Measurements from ENCODE around the gene SMAP1. TPM values are rescaled to one million over a fixed set of nuclear protein-coding genes. Genes with fewer than 3 reads are reported as not detected.

Gene SMAP1
- total RNA-seq, 1 experiment from 2014 or later, result 3.5 TPM

DNA sequence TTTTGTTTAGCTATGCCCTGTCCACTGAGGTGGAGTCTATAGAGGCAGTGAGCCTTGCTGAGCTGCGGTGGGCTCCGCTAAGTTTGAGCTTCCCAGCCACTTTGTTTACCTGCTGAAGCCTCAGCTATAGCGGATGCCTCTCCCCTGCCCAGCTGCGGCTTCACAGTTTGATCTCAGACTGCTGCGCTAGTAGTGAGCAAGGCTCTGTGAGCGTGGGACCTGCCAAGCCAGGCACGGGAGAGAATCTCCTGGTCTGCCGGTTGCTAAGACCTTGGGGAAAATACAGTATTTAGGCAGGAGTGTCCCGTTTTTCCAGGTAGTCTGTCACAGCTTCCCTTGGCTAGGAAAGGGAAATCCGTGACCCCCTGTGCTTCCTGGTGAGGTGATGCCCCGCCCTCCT, 138.4 kb downstream of the SMAP1 start:
- H3K79me2 ChIP-seq (ENCODE audit: insufficient read depth, low read length), result no peaks in the 10 kb centered on the region
- no peak for ATAC-seq

More for the DNA sequence above, 138.4 kb downstream of the SMAP1 start:
- Histone ChIP-seq H3K27me3 (ENCODE audit: insufficient read depth, low read length) (no peaks in the 10 kb centered on the region), H3K9ac (ENCODE audit: low read length) (no peak overlapping the region), H3K4me3 (replicated peaks in 1 of 2; ENCODE audit: low read depth in 1 of 2, low read length in 2 of 2) (no peak overlapping the region), H2AFZ (ENCODE audit: low read depth, low read length, poor library complexity, severe bottlenecking) (no peak overlapping the region), H3K4me1 (ENCODE audit: control insufficient read depth in 1 of 2, insufficient read depth in 2 of 2, low read length in 2 of 2) (no peaks in the 10 kb centered on the region), H3K36me3 (ENCODE audit: control insufficient read depth in 1 of 2, insufficient read depth in 2 of 2, low read length in 2 of 2) (no peaks in the 10 kb centered on the region), H4K20me1 (ENCODE audit: insufficient read depth) (no peaks in the 10 kb centered on the region), H3K9me2 (ENCODE audit: insufficient read depth) (no peaks in the 10 kb centered on the region), H3K4me2 (ENCODE audit: low read length) (no peak overlapping the region), H3K27ac (ENCODE audit: low read depth, low read length) (no peak overlapping the region), H3K9me3 (ENCODE audit: control insufficient read depth in 1 of 2, insufficient read depth in 1 of 2, low read depth in 1 of 2, low read length in 2 of 2) (no peaks in the 10 kb centered on the region)
- ChIA-PET RAD21 (ENCODE audit: low non-redundant PET in 1 of 2, low total read pairs in 2 of 2, uncharacterized antibody in 2 of 2, unreplicated experiment in 2 of 2) (no interaction called here), POLR2A (no interaction called here), CTCF (no interaction called here)
- no TSS peak for BruUV-seq (replicated peaks)
- TF ChIP-seq JUND (IDR thresholded peaks at IDR 0.05) (no peak), ELF1 (IDR thresholded peaks at IDR 0.05; ENCODE audit: borderline replicate concordance, low read depth) (no peak), SRF (IDR thresholded peaks at IDR 0.05; ENCODE audit: low read depth) (no peak), SIN3A (IDR thresholded peaks at IDR 0.05; ENCODE audit: low read depth) (no peak), EZH2 (IDR thresholded peaks at IDR 0.05) (no peak), CEBPB (IDR thresholded peaks at IDR 0.05; ENCODE audit: low read depth) (no peak), POLR2AphosphoS5 (IDR thresholded peaks at IDR 0.05; ENCODE audit: low read depth, low read length) (no peak), TCF7L2 (IDR thresholded peaks at IDR 0.05; ENCODE audit: borderline replicate concordance, extremely low read depth, insufficient read depth, insufficient read length) (no peak), CBX3 (IDR thresholded peaks at IDR 0.05; ENCODE audit: low read depth) (no peak), SP1 (IDR thresholded peaks at IDR 0.05; ENCODE audit: low read depth) (no peak), EGR1 (IDR thresholded peaks at IDR 0.05; ENCODE audit: low read depth) (no peak)
- TF ChIP-seq, protein P1, sequence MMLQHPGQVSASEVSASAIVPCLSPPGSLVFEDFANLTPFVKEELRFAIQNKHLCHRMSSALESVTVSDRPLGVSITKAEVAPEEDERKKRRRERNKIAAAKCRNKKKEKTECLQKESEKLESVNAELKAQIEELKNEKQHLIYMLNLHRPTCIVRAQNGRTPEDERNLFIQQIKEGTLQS (IDR thresholded peaks at IDR 0.05), result no peak
- TF ChIP-seq, protein P2, sequence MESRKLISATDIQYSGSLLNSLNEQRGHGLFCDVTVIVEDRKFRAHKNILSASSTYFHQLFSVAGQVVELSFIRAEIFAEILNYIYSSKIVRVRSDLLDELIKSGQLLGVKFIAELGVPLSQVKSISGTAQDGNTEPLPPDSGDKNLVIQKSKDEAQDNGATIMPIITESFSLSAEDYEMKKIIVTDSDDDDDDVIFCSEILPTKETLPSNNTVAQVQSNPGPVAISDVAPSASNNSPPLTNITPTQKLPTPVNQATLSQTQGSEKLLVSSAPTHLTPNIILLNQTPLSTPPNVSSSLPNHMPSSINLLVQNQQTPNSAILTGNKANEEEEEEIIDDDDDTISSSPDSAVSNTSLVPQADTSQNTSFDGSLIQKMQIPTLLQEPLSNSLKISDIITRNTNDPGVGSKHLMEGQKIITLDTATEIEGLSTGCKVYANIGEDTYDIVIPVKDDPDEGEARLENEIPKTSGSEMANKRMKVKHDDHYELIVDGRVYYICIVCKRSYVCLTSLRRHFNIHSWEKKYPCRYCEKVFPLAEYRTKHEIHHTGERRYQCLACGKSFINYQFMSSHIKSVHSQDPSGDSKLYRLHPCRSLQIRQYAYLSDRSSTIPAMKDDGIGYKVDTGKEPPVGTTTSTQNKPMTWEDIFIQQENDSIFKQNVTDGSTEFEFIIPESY (IDR thresholded peaks at IDR 0.05; ENCODE audit: extremely low read depth, insufficient replicate concordance, low read length), result no peak
- TF ChIP-seq, protein P3, sequence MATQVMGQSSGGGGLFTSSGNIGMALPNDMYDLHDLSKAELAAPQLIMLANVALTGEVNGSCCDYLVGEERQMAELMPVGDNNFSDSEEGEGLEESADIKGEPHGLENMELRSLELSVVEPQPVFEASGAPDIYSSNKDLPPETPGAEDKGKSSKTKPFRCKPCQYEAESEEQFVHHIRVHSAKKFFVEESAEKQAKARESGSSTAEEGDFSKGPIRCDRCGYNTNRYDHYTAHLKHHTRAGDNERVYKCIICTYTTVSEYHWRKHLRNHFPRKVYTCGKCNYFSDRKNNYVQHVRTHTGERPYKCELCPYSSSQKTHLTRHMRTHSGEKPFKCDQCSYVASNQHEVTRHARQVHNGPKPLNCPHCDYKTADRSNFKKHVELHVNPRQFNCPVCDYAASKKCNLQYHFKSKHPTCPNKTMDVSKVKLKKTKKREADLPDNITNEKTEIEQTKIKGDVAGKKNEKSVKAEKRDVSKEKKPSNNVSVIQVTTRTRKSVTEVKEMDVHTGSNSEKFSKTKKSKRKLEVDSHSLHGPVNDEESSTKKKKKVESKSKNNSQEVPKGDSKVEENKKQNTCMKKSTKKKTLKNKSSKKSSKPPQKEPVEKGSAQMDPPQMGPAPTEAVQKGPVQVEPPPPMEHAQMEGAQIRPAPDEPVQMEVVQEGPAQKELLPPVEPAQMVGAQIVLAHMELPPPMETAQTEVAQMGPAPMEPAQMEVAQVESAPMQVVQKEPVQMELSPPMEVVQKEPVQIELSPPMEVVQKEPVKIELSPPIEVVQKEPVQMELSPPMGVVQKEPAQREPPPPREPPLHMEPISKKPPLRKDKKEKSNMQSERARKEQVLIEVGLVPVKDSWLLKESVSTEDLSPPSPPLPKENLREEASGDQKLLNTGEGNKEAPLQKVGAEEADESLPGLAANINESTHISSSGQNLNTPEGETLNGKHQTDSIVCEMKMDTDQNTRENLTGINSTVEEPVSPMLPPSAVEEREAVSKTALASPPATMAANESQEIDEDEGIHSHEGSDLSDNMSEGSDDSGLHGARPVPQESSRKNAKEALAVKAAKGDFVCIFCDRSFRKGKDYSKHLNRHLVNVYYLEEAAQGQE (IDR thresholded peaks at IDR 0.05; ENCODE audit: low read depth), result no peak
- DNase-seq (ENCODE audit: low read depth, low spot score), result no peak
- intact Hi-C loops (cut with micrococcal nuclease), result no loop called here
